Transverse colon (tissue), 4 donors: Measurements from ENCODE around the gene ATP5ME. TPM values are rescaled to one million over a fixed set of nuclear protein-coding genes. Genes with fewer than 3 reads are reported as not detected.

Experiments
- DNase-seq: peaks from one replicate; pipeline ENCODE4 v3.0.0-alpha.2; 2019
- H3K27ac ChIP-seq, 4 donors: fragments of 200-600 bp; sonication (generic); 2 replicates each; pipeline ENCODE4 v1.5.1; 2016 to 2018; ENCODE audit warnings: inconsistent platforms in 4 of 4
- H3K27me3 ChIP-seq: fragments of 200-600 bp; sonication (generic); 2 replicates; pipeline ENCODE4 v1.5.1; 2017; ENCODE audit warnings: inconsistent platforms
- H3K36me3 ChIP-seq, 4 donors: fragments of 200-600 bp; sonication (generic); 2 replicates each; pipeline ENCODE4 v1.5.1; 2017 to 2019; ENCODE audit warnings: inconsistent platforms in 4 of 4
- H3K4me1 ChIP-seq, 4 donors: fragments of 200-600 bp; sonication (generic); 2 replicates each; pipeline ENCODE4 v1.5.1; 2017 to 2020; ENCODE audit warnings: inconsistent platforms in 4 of 4
- H3K4me3 ChIP-seq, 4 donors: fragments of 200-600 bp; sonication (generic); 1 replicate in 1 of 4; 2 replicates in 3 of 4; pipeline versions ENCODE4 v1.5.1 to v1.6.1; 2017 to 2019; ENCODE audit warnings: inconsistent platforms in 4 of 4
- H3K9me3 ChIP-seq, 2 donors: fragments of 200-600 bp; sonication (generic); 2 replicates each; pipeline ENCODE4 v1.5.1; 2017 to 2019; ENCODE audit warnings: inconsistent platforms in 2 of 2
- CTCF ChIP-seq, 5 experiments: fragments of 200-600 bp in 3 of 5; fragments of 450-650 bp in 2 of 5; sonication (generic) in 3 of 5; IDR thresholded peaks; 1 replicate in 2 of 5; 2 replicates in 3 of 5; pipeline ENCODE4 v1.5.1; 2016 to 2017; ENCODE audit warnings: antibody characterized with exemption in 5 of 5, inconsistent platforms in 3 of 5, mild to moderate bottlenecking in 2 of 5, moderate library complexity in 1 of 5
- EP300 ChIP-seq: sonication (generic); formaldehyde crosslinking; IDR thresholded peaks from one replicate; pipeline ENCODE4 v1.6.1; 2017; ENCODE audit warnings: antibody characterized with exemption, low read depth
- POLR2A ChIP-seq: fragments of 450-650 bp; IDR thresholded peaks from one replicate; pipeline ENCODE4 v1.6.1; 2016; ENCODE audit warnings: antibody characterized with exemption, mild to moderate bottlenecking, moderate library complexity
- POLR2AphosphoS5 ChIP-seq, 3 donors: sonication (generic); formaldehyde crosslinking; IDR thresholded peaks; one replicate each; pipeline ENCODE4 v1.6.1; 2016; ENCODE audit warnings: antibody characterized with exemption in 3 of 3
- WGBS, 2 donors: methylation state at CpG; one replicate each; pipeline ENCODE4 v1.1.5; 2018; ENCODE audit warnings: low coverage in 1 of 2; 5-methylcytosine and 5-hydroxymethylcytosine counted together
- in situ Hi-C, 4 donors: fragments of 200-750 bp; cut with MboI; loops; one replicate each; pipeline versions ENCODE4 v1.15.0 to v1.15.1; 2017; ENCODE audit warnings: low sequenced_read_pairs in 3 of 4, low pct_ligation_motif_present in 1 of 4, low pct_unique_long_range_greater_than_20kb in 1 of 4
- intact Hi-C: fragments of 100-400 bp; cut with DNase I; formaldehyde crosslinking; loops from one replicate; pipeline ENCODE4 v1.15.1; 2023; ENCODE audit warnings: low total_unique reads
- total RNA-seq, 4 donors: library from RNA; depleted of rRNA; stranded (reverse); fragments of >200 nt; gene quantifications; one replicate each; pipeline ENCODE4 v1.1.0, GENCODE V29; 2016

Gene ATP5ME
- total RNA-seq, 4 donors from 2014 or later = 52.0 to 152 (median 148) TPM; not detected in 1

GRCh38 chr4:684623-685327, 10.7 kb upstream of the ATP5ME start:
- 67% methylated on average over 21 of the region's 21 CpGs; no CpG with 5 or more reads in 1 of the 2 donors for WGBS, 2 donors
- no peaks in the 10 kb centered on the region for H3K27me3 ChIP-seq

GRCh38 chr4:683982-684622, 10.0 kb upstream of the ATP5ME start:
- Histone ChIP-seq H3K27ac (no peak overlapping the region), H3K36me3 (no peaks in the 10 kb centered on the region), H3K27me3 (no peaks in the 10 kb centered on the region), H3K9me3 (no peaks in the 10 kb centered on the region), H3K4me1 (peaks cover 19 to 60% (median 57%) of the 10 kb centered on the region in 4 donors), H3K4me3 (no peak overlapping the region)
- 38% methylated on average over 19 of the region's 19 CpGs; no CpG with 5 or more reads in 1 of the 2 donors for WGBS, 2 donors
- in situ Hi-C loops = no loop called here
- TF ChIP-seq EP300 (no peak), POLR2A (no peak), POLR2AphosphoS5 (IDR thresholded peaks at IDR 0.05) (no peak), CTCF (IDR thresholded peaks at IDR 0.05) (peak; percentile 61 to 86 (median 73))
- DNase-seq = peak; percentile 80
- intact Hi-C loops = no loop called here

More at GRCh38 chr4:684623-685327, 10.7 kb upstream of the ATP5ME start:
- no peak overlapping the region for H3K27ac ChIP-seq
- H3K9me3 ChIP-seq = no peaks in the 10 kb centered on the region
- no peak overlapping the region for H3K4me3 ChIP-seq
- no peak for TF ChIP-seq EP300
- no peak for TF ChIP-seq POLR2AphosphoS5 (IDR thresholded peaks at IDR 0.05)
- TF ChIP-seq CTCF (IDR thresholded peaks at IDR 0.05) = no peak
- TF ChIP-seq POLR2A = no peak
- in situ Hi-C loops (no loop called here), intact Hi-C loops (no loop called here)
- peaks cover 19 to 67% (median 63%) of the 10 kb centered on the region in 4 donors for H3K4me1 ChIP-seq
- DNase-seq = no peak
- no peaks in the 10 kb centered on the region for H3K36me3 ChIP-seq

- no peaks in the 10 kb centered on the region for H3K9me3 ChIP-seq
- intact Hi-C loops = no loop called here
- no peaks in the 10 kb centered on the region for H3K27me3 ChIP-seq
- H3K27ac ChIP-seq = no peak overlapping the region
- in situ Hi-C loops = no loop called here
- H3K4me1 ChIP-seq = peaks cover 15 to 56% (median 51%) of the 10 kb centered on the region in 4 donors
- TF ChIP-seq POLR2A = no peak
- no peak for TF ChIP-seq CTCF (IDR thresholded peaks at IDR 0.05)
- TF ChIP-seq POLR2AphosphoS5 (IDR thresholded peaks at IDR 0.05) = no peak
- TF ChIP-seq EP300 = no peak
- WGBS, 2 donors = 67% methylated on average over 23 of the region's 25 CpGs; no CpG with 5 or more reads in 1 of the 2 donors
- no peak overlapping the region for H3K4me3 ChIP-seq
- no peak for DNase-seq
- H3K36me3 ChIP-seq = no peaks in the 10 kb centered on the region
These were observed 9.3 kb upstream of the ATP5ME start for GRCh38 chr4:683247-683897.

GRCh38 chr4:682490-683172, 8.6 kb upstream of the ATP5ME start:
- no peaks in the 10 kb centered on the region for H3K27me3 ChIP-seq
- peaks cover 10 to 54% (median 51%) of the 10 kb centered on the region in 4 donors for H3K4me1 ChIP-seq
- TF ChIP-seq POLR2A (no peak), POLR2AphosphoS5 (IDR thresholded peaks at IDR 0.05) (no peak), EP300 (no peak), CTCF (IDR thresholded peaks at IDR 0.05) (peak in 1 of 5 experiments; percentile 25)
- no peaks in the 10 kb centered on the region for H3K36me3 ChIP-seq
- 58% methylated on average over 22 of the region's 23 CpGs; no CpG with 5 or more reads in 1 of the 2 donors for WGBS, 2 donors
- H3K27ac ChIP-seq = no peak overlapping the region
- peak overlapping the region in 1 of 4 donors; percentile 24 for H3K4me3 ChIP-seq
- in situ Hi-C loops (no loop called here), intact Hi-C loops (no loop called here)
- DNase-seq = peak; percentile 37
- H3K9me3 ChIP-seq = no peaks in the 10 kb centered on the region
